Stimulated activated effector memory CD8-positive, alpha-beta T cell treated with anti-CD3 and anti-CD28 coated beads, Interleukin-12 subunit alpha, Interleukin-12 subunit beta, amount 100 ng/mL, for 72 hours (primary cell): ENCODE measurements around the gene KRTAP10-12.
"Not testable (repeated sequence)": the region's sequence is repeated elsewhere in the genome, so short reads cannot be mapped to it uniquely, and the experiment has no call there.

Experiments used
- ATAC-seq: fragments of 150-1000 bp; cut with Tn5 transposase; 2 replicates; pipeline ENCODE4 v1.10.0; 2021
- DNase-seq, 2 donors: peaks; one replicate each; pipeline ENCODE4 v3.0.0; 2021 to 2022; ENCODE audit warnings: low spot score in 2 of 2
- H3K27ac Mint-ChIP-seq: one replicate; pipeline ENCODE4 v1.8.0; 2022; ENCODE audit warnings: mild to moderate bottlenecking, mixed read lengths
- H3K36me3 Mint-ChIP-seq: one replicate; pipeline ENCODE4 v1.8.0; 2022; ENCODE audit warnings: mild to moderate bottlenecking, mixed read lengths
- H3K4me1 Mint-ChIP-seq: one replicate; pipeline ENCODE4 v1.8.0; 2022; ENCODE audit warnings: mixed read lengths
- H3K4me3 Mint-ChIP-seq: one replicate; pipeline ENCODE4 v1.8.0; 2022; ENCODE audit warnings: mild to moderate bottlenecking, mixed read lengths
- H3K9me3 Mint-ChIP-seq: one replicate; pipeline ENCODE4 v1.8.0; 2022; ENCODE audit warnings: mixed read lengths

KRTAP10-12 gene, protein sequence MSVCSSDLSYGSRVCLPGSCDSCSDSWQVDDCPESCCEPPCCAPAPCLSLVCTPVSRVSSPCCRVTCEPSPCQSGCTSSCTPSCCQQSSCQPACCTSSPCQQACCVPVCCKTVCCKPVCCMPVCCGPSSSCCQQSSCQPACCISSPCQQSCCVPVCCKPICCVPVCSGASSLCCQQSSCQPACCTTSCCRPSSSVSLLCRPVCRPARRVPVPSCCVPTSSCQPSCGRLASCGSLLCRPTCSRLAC

DNA sequence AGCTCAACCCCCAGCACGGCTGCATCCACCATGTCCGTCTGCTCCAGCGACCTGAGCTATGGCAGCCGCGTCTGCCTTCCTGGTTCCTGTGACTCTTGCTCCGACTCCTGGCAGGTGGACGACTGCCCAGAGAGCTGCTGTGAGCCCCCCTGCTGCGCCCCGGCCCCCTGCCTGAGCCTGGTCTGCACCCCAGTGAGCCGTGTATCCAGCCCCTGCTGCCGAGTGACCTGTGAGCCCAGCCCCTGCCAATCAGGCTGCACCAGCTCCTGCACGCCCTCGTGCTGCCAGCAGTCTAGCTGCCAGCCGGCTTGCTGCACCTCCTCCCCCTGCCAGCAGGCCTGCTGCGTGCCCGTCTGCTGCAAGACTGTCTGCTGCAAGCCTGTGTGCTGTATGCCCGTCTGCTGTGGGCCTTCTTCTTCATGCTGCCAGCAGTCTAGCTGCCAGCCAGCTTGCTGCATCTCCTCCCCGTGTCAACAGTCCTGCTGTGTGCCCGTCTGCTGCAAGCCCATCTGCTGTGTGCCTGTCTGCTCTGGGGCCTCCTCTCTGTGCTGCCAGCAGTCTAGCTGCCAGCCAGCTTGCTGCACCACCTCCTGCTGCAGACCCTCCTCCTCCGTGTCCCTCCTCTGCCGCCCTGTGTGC is at the start of gene KRTAP10-12:
Gene KRTAP10-12 (plus strand): TSS at position 1 of the 639 bp plus-strand sequence. CDS start 30 bp downstream, at position 31.
- peak within 1 kb of the TSS; percentile 70 for H3K27ac Mint-ChIP-seq
- DNase-seq: peak in 1 of 2 donors; percentile 43
- H3K36me3 Mint-ChIP-seq, H3K4me3 Mint-ChIP-seq, ATAC-seq: not testable (repeated sequence)
- H3K9me3 Mint-ChIP-seq: peaks cover 12% of the 10 kb centered on the region
- H3K4me1 Mint-ChIP-seq: peaks cover 44% of the 10 kb centered on the region

DNA sequence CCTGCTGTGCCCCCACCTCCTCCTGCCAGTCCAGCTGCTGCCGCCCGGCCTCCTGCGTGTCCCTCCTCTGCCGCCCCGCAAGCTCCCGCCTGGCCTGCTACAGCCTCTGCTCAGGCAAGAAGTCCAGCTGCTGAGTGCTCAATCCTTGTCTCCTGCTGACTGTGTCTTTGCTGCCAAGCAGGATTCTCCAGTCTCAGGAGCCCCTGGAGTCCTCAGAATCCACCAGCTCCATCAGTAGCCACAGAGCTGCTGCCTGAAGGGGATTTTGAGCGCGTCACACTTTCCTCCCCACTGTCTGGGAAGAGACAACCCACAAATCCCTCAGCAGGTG is 49.8 kb upstream of the KRTAP10-12 start:
- peaks cover 13% of the 10 kb centered on the region for H3K9me3 Mint-ChIP-seq
- peak in 1 of 2 donors; percentile 43 for DNase-seq
- peaks cover 6% of the 10 kb centered on the region for H3K36me3 Mint-ChIP-seq
- no peak for ATAC-seq
- H3K4me1 Mint-ChIP-seq: peaks cover 18% of the 10 kb centered on the region
- H3K4me3 Mint-ChIP-seq: no peak overlapping the region
- no peak overlapping the region for H3K27ac Mint-ChIP-seq

DNA sequence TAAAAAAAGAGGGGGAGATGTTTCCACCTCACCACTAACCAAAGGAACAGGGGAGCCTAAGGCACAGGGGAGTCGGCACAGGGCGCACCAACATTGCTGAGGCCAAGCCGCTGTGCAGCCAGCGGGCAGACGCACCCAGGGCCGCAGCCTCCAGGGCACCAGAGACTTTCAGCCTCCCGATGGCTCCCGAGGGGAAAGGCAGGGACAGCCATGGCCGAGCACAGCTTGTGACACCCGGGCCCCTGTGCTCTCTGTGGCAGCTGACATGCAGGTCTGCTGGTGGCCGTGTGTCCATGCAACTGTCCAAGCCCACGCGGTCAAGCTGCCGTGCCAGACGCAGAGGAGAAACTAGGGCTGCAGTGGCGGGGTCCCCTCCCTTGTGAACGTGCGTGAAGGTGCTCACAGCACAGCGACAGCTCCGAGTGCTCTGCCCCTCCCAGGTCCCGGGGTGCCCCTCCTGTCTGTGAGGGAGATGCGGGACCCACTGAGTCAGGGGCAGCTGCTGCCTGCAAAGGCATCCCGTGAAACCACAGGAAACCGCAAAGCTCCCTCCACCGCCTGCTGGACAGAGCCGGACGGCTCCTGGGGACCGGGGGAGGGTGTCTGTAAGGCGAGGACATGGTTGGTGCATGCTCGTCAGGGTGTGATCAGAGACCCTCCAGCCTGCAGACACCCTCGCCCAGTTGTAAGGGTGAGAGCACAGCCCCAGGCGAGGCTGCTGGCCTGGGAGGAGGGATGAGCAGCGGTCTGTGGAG is 48.2 kb upstream of the KRTAP10-12 start:
- H3K27ac Mint-ChIP-seq: no peak overlapping the region
- ATAC-seq (no peak), DNase-seq (peak in 1 of 2 donors; percentile 36)
- peaks cover 6% of the 10 kb centered on the region for H3K36me3 Mint-ChIP-seq
- H3K4me3 Mint-ChIP-seq: no peak overlapping the region
- peaks cover 21% of the 10 kb centered on the region for H3K4me1 Mint-ChIP-seq
- peaks cover 10% of the 10 kb centered on the region for H3K9me3 Mint-ChIP-seq

DNA sequence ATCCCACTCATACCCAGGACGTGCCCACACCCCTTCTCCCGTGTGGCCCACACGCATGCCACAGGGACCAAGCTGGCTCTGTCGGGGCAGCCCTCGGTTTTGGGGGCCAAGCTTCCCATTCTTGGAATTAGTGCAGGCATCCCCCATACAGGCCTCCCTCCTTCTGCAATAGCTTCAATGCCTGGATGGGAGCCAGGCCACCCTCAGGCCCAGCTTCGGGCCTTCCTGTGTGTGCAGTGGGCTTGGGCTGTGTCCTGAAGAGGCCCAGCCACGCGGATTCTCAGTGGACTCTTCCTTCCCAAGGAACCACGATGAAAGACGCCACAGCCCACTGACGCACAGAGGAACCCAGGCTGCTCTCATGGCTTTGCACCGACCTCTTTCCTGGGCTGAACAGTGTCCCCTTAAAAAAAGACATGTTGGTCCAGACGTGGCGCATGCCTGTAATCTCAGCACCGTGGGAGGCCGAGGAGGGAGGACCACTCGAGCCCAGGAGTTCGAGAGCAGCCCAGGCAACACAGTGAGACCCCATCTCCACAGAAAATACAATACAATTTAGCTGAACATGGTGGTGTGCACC is 47.4 kb upstream of the KRTAP10-12 start:
- ATAC-seq: no peak
- DNase-seq: peak in 1 of 2 donors; percentile 40
- H3K36me3 Mint-ChIP-seq: no peaks in the 10 kb centered on the region
- peaks cover 5% of the 10 kb centered on the region for H3K9me3 Mint-ChIP-seq
- H3K4me1 Mint-ChIP-seq: peaks cover 30% of the 10 kb centered on the region
- peak overlapping the region; percentile 75 for H3K27ac Mint-ChIP-seq
- H3K4me3 Mint-ChIP-seq: no peak overlapping the region

DNA sequence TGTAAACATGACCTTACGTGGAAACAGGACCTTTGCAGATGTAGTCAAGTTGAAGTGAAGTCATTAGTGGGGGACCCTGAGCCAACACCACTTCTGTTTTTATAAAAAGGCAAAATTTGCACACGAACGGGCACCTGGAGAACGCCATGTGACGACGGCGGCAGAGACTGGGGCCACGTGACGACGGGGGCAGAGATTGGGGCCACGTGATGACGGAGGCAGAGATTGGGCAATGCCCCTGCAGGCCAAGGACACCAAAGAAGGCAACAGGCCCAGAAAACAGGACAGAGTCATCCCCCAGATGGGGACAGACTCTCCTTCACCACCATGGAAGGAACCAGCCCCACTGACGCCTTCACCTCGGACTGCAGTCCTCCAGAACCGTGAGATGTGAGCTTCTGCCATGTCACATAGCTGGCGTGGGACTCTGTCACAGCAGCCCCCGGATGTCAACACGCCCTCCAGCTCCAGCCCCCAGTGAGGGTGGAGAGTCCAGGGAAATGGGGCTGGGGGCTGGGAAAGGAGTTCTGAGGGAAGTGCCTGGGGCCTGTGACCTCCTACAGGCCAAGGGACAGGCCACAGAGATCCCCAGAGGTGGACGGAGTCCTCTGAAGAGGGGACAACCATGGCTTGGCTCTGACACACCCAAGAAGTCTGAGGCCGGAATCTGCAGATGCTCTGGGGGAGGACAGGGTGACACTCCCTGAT is 46.6 kb upstream of the KRTAP10-12 start:
- H3K4me1 Mint-ChIP-seq: peaks cover 38% of the 10 kb centered on the region
- peak in 1 of 2 donors; percentile 35 for DNase-seq

DNA sequence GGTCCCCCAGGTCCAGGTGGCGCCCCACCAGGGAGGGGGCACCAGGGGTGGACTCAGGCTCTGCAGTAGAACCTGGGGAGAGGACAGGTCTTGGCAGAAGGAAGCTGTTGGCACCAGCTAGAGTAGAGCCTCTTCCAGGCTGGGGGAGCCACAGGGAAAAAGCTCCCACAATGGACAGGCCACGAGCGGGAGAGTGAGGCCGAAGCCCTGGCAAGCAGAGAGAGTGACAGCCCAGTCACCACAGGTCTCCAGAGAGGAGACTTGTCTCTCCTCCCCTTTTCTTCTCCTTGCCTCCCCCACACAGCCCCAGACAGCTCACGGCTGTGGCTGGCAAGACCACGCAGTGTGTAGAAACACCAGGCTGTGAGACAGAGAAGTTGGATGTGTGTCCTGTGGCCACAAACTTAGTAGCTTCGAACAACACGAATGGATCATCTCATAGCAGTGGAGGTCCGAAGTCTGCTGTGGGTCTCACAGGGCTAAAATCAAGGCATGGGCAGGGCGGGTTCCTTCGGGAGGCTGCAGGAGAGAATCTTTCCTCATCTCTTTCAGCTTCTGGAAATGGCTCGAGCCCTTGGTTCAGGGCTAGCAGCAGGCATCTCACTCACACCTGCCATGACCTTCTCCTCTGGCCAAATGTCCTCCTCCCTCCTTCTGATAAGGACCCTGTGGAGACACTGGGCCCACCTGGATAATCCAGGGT is 45.8 kb upstream of the KRTAP10-12 start:
- peak; percentile 52 for ATAC-seq
- H3K4me3 Mint-ChIP-seq: no peak overlapping the region
- H3K9me3 Mint-ChIP-seq: peaks cover under 1% of the 10 kb centered on the region
- DNase-seq: peak in 1 of 2 donors; percentile 40
- no peaks in the 10 kb centered on the region for H3K36me3 Mint-ChIP-seq
- peak overlapping the region; percentile 75 for H3K27ac Mint-ChIP-seq
- peaks cover 44% of the 10 kb centered on the region for H3K4me1 Mint-ChIP-seq

More for the DNA sequence above, 46.6 kb upstream of the KRTAP10-12 start:
- no peak overlapping the region for H3K4me3 Mint-ChIP-seq
- H3K9me3 Mint-ChIP-seq: no peaks in the 10 kb centered on the region
- H3K27ac Mint-ChIP-seq: peak overlapping the region; percentile 75
- no peaks in the 10 kb centered on the region for H3K36me3 Mint-ChIP-seq
- no peak for ATAC-seq

DNA sequence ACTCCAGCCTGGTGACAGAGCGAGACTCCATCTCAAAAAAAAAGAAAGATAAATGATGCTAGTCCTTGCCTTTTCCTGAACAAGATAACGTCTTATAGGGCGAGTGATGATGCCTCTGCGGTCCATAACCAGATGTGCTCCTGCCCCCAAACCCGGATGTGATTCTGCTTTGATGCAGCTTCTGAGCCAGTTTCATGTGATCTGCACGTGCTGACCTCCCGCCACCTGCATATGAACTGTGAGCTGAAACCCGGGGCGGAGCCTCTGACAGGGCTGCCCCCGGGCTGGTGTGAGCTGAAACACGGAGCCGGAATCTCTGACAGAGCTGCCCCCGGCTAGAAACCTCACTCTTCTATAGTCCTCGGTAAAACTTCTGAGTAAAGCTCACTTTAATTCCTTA is 43.8 kb upstream of the KRTAP10-12 start:
- Mint-ChIP-seq H3K4me1 (peaks cover 53% of the 10 kb centered on the region), H3K27ac (no peak overlapping the region), H3K4me3 (no peak overlapping the region), H3K9me3 (peaks cover 11% of the 10 kb centered on the region), H3K36me3 (no peaks in the 10 kb centered on the region)
- ATAC-seq: no peak
- DNase-seq: peak in 1 of 2 donors; percentile 29

DNA sequence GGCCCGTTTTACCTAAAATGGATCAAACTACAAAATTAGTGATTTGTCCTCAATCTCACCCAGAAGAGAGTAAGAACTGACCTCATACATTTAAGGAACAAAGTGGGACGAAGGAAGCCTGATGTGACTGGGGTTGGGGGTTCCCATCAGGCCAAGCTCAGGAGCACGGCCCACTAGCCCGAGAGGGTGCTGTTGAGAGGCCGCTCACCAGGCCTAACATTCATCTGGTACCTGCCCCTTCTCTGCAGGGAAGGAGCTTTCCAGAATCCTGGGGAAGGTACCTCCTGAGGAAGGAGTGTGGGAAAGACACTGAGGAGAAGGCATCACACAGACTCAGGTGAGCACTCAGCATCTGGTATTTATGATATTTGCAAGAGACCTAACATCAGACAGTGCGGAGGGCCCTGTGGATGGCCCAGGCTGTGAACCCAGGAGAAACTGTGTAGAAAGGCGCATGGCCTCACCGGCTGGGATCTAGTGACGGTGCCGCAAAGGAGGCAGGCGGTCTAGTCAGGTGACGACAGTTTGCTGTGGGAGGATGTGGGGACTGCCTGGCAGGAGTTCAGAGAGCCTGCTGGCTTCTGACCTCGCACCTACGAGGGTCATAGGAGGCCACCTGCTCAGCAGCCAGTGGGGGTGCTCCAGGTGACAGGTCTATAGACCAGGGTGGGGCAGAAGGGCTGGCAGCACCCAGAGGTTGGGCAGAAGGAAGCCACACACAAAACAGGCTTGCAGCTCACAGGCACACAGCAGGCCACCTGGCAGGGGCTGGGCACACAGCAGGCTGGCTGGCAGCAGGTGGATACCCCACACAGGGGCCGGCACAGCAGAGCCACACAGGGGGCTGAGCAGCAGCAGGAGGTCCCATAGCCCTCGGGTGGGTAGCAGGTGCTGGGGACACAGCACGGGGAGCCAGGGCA is 43.1 kb upstream of the KRTAP10-12 start:
- peak in 1 of 2 donors; percentile 49 for DNase-seq
- Mint-ChIP-seq H3K4me1 (peaks cover 61% of the 10 kb centered on the region), H3K27ac (peak overlapping the region; percentile 78), H3K9me3 (peaks cover 11% of the 10 kb centered on the region), H3K36me3 (no peaks in the 10 kb centered on the region), H3K4me3 (peak overlapping the region; percentile 19)
- peak; percentile 51 for ATAC-seq

DNA sequence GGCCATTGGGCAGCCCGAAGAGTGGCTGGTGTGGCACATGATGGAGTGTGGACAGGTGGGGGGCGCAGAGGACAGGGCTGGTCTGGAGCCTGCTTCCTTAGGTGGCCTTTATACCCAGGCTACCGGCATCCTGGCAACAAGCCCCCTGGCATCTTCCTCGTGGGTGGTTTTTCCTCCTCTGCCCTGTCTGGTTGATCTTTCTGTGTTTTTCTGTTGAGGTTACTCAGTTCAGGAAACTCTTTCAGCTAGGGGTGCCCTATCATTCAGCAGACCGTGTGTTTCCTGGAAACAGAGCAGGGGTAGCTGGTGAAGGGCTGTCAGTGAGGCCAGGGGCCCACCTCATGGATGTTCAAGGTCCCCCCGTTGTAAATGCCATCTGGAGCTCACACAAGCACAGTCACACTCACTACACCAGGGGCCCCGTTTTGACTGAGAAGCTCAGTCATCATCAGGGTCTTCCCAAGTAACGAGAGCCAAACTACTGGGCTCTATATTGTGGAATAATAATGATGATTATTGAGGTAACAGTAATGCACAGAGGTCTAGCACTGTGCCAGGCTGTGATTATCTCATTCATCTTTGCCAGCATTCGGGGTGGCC is 42.3 kb upstream of the KRTAP10-12 start, which contains the start of gene KRTAP12-4:
Gene KRTAP12-4 (minus strand): TSS at position 84 of the 600 bp plus-strand sequence. CDS start 45 bp downstream, at position 39.
- Mint-ChIP-seq H3K36me3 (no peaks in the 10 kb centered on the region), H3K4me3 (peak within 1 kb of the TSS; percentile 19), H3K27ac (peak within 1 kb of the TSS; percentile 78), H3K9me3 (peaks cover 11% of the 10 kb centered on the region), H3K4me1 (peaks cover 68% of the 10 kb centered on the region)
- no peak for DNase-seq
- no peak for ATAC-seq

DNA sequence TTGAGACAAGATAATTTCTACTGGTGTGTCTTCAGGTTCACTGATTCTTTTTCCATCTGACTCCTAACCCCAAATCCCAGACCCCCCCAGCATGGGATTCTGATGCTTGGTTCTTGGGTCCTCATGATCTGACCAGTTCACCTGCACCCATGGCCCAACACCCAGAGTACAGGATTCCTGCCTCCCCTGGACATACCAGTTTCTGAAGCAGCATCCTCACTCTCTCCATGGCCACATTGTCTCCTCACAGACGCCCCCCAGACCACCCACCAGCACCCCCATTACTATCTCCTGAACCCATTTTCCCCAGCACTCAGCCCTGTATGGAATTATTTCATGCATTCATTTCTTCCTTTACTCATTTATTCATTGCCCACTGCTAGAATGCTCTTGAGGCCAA is 40.1 kb upstream of the KRTAP10-12 start:
- Mint-ChIP-seq H3K36me3 (no peaks in the 10 kb centered on the region), H3K9me3 (peaks cover 11% of the 10 kb centered on the region), H3K4me3 (peak overlapping the region; percentile 70), H3K4me1 (peaks cover 65% of the 10 kb centered on the region), H3K27ac (peak overlapping the region; percentile 90)
- ATAC-seq (no peak), DNase-seq (no peak)

DNA sequence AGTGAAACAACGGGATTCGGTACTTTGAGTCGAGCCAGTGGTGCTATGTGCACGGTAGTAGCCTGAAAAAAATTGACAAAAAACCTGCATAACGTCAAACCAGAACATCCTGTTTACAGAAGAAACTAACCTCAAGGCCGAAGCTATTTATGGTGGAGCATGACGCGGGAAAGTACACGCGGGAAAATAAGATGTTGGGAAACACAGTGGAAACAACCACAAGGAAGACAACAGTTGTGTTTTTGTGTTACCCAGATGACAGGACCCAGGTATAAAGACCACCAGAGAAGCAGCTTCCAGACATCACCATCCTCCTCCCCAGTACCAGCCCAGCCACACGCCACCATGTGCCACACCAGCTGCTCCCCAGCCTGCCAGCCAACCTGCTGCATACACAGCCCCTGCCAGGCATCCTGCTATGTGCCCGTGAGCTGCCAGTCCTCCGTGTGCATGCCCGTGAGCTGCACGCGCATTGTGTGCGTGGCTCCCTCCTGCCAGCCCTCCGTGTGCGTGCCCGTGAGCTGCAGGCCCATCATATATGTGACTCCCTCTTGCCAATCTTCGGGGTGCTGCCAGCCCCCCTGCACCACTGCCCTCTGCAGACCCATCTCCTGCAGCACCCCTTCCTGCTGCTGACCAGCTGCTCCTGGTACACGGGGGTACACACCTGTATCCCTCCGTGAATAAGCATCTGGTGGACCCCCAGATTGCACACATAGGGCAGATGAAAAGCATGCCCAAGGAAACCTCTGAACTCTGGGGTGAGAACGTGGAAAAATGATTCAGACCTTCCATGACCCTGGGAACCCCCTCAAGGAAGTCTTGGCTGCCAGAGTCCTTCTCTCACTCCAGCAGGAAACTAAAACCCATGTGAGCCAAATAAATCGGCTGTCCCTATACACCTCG is 39.1 kb upstream of the KRTAP10-12 start, which contains the start of gene KRTAP12-3:
Gene KRTAP12-3 (plus strand): TSS at position 298 of the 906 bp plus-strand sequence. CDS start 48 bp downstream, at position 346.
- DNase-seq (peak in 1 of 2 donors; percentile 66), ATAC-seq (peak; percentile 72)
- peaks cover 13% of the 10 kb centered on the region for H3K9me3 Mint-ChIP-seq
- H3K4me1 Mint-ChIP-seq: peaks cover 65% of the 10 kb centered on the region
- no peaks in the 10 kb centered on the region for H3K36me3 Mint-ChIP-seq
- peak within 1 kb of the TSS; percentile 90 for H3K27ac Mint-ChIP-seq
- H3K4me3 Mint-ChIP-seq: peak within 1 kb of the TSS; percentile 70

DNA sequence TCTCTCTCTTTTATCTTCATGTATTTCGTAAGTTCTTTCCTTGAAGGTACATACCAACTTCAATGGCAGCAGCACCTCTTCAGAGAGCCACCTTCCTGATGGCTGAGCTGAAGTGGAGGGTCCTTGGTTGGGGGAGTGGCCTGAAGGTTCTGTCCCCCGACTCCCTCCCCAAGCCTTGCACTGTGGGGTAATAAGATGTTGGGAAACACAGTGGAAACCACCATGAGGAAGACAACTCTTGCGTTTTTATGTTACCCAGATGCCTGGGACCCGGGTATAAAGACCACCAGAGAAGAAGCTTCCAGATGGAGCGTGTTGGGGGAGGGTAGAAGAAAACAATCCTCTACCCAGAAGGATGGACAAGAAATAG is 38.4 kb upstream of the KRTAP10-12 start:
- peaks cover 63% of the 10 kb centered on the region for H3K4me1 Mint-ChIP-seq

More for the DNA sequence above, 38.4 kb upstream of the KRTAP10-12 start:
- Mint-ChIP-seq H3K36me3 (no peaks in the 10 kb centered on the region), H3K4me3 (peak overlapping the region; percentile 70), H3K9me3 (peaks cover 16% of the 10 kb centered on the region), H3K27ac (peak overlapping the region; percentile 90)
- DNase-seq (peak in 1 of 2 donors; percentile 53), ATAC-seq (no peak)
